Measurements from ENCODE around the gene IPO13. TPM values are rescaled to one million over a fixed set of nuclear protein-coding genes. Genes with fewer than 3 reads are reported as not detected.

The IPO13 gene
- total and polyA plus RNA-seq, 4 donors: 22.6 to 73.2 (median 52.8) TPM

GRCh38 chr1:44014365-44015104 is 67.8 kb downstream of the IPO13 start:
- Histone ChIP-seq H3K4me3 (ENCODE audit: low read depth, low read length) (peak overlapping the region; percentile 2), H3K27me3 (ENCODE audit: control insufficient read depth, insufficient read depth, low read length) (no peaks in the 10 kb centered on the region), H3K27ac (ENCODE audit: low read depth, low read length) (peak overlapping the region; percentile 94), H3K9me3 (ENCODE audit: control insufficient read depth, insufficient read depth, low read length) (no peaks in the 10 kb centered on the region), H3K36me3 (ENCODE audit: control insufficient read depth, insufficient read depth, low read length) (peaks cover 40% of the 10 kb centered on the region), H3K4me1 (ENCODE audit: control insufficient read depth, insufficient read depth, low read length) (peaks cover 95% of the 10 kb centered on the region)
- no peak for DNase-seq (ENCODE audit: low read depth in 4 of 6, low spot score in 6 of 6)
- WGBS (ENCODE audit: insufficient coverage): 53% methylated on average over 8 of the region's 8 CpGs

GRCh38 chr1:44015206-44015605 is 68.5 kb downstream of the IPO13 start:
- Histone ChIP-seq H3K4me3 (ENCODE audit: low read depth, low read length) (peak overlapping the region; percentile 2), H3K9me3 (ENCODE audit: control insufficient read depth, insufficient read depth, low read length) (no peaks in the 10 kb centered on the region), H3K36me3 (ENCODE audit: control insufficient read depth, insufficient read depth, low read length) (peaks cover 40% of the 10 kb centered on the region), H3K27ac (ENCODE audit: low read depth, low read length) (peak overlapping the region; percentile 94), H3K4me1 (ENCODE audit: control insufficient read depth, insufficient read depth, low read length) (peaks cover 95% of the 10 kb centered on the region), H3K27me3 (ENCODE audit: control insufficient read depth, insufficient read depth, low read length) (no peaks in the 10 kb centered on the region)
- 44% methylated on average over 2 of the region's 3 CpGs for WGBS (ENCODE audit: insufficient coverage)
- no peak for DNase-seq (ENCODE audit: low read depth in 4 of 6, low spot score in 6 of 6)

- no peaks in the 10 kb centered on the region for H3K27me3 ChIP-seq (ENCODE audit: control insufficient read depth, insufficient read depth, low read length)
Observed at GRCh38 chr1:44016041-44016889, 69.5 kb downstream of the IPO13 start.

GRCh38 chr1:44016890-44017400 is 70.2 kb downstream of the IPO13 start:
- peaks cover 95% of the 10 kb centered on the region for H3K4me1 ChIP-seq (ENCODE audit: control insufficient read depth, insufficient read depth, low read length)
- WGBS (ENCODE audit: insufficient coverage): 25% methylated on average over 13 of the region's 20 CpGs
- H3K27me3 ChIP-seq (ENCODE audit: control insufficient read depth, insufficient read depth, low read length): no peaks in the 10 kb centered on the region
- peak overlapping the region; percentile 14 for H3K4me3 ChIP-seq (ENCODE audit: low read depth, low read length)
- peaks cover 42% of the 10 kb centered on the region for H3K36me3 ChIP-seq (ENCODE audit: control insufficient read depth, insufficient read depth, low read length)
- H3K9me3 ChIP-seq (ENCODE audit: control insufficient read depth, insufficient read depth, low read length): no peaks in the 10 kb centered on the region
- peak overlapping the region; percentile 94 for H3K27ac ChIP-seq (ENCODE audit: low read depth, low read length)
- DNase-seq (ENCODE audit: low read depth in 4 of 6, low spot score in 6 of 6): peak in 2 of 6 donors; percentile 62 to 70

More at GRCh38 chr1:44016041-44016889, 69.5 kb downstream of the IPO13 start:
- no peaks in the 10 kb centered on the region for H3K9me3 ChIP-seq (ENCODE audit: control insufficient read depth, insufficient read depth, low read length)
- WGBS (ENCODE audit: insufficient coverage): 33% methylated on average over 18 of the region's 20 CpGs
- peaks cover 40% of the 10 kb centered on the region for H3K36me3 ChIP-seq (ENCODE audit: control insufficient read depth, insufficient read depth, low read length)
- peak in 3 of 6 donors; percentile 69 to 91 (median 80) for DNase-seq (ENCODE audit: low read depth in 4 of 6, low spot score in 6 of 6)
- H3K4me3 ChIP-seq (ENCODE audit: low read depth, low read length): peak overlapping the region; percentile 20
- peaks cover 95% of the 10 kb centered on the region for H3K4me1 ChIP-seq (ENCODE audit: control insufficient read depth, insufficient read depth, low read length)
- peak overlapping the region; percentile 94 for H3K27ac ChIP-seq (ENCODE audit: low read depth, low read length)

Other genes with a start within 250 kb of the IPO13 start
- 10 to 100 TPM; 29.6 to 39.5 TPM for gene ST3GAL3, start 239.4 kb upstream of the IPO13 start, total RNA-seq
- 10 to 100 TPM; 66.2 to 71.0 TPM for gene ST3GAL3, start 239.4 kb upstream of the IPO13 start, polyA plus RNA-seq (ENCODE audit: insufficient read length in 2 of 2)
- under 1 TPM in 1 of 2 donors, not detected in 1; 0.61 TPM for gene ARTN, start 13.1 kb upstream of the IPO13 start, total RNA-seq
- gene ARTN, start 13.1 kb upstream of the IPO13 start, polyA plus RNA-seq (ENCODE audit: insufficient read length in 2 of 2): 1 to 10 TPM; 1.9 to 3.2 TPM
- 10 to 100 TPM; 14.3 to 15.4 TPM for gene DPH2, start 23.1 kb downstream of the IPO13 start, total RNA-seq
- 10 to 100 TPM; 23.0 to 27.4 TPM for gene DPH2, start 23.1 kb downstream of the IPO13 start, polyA plus RNA-seq (ENCODE audit: insufficient read length in 2 of 2)
- gene ATP6V0B, start 28.0 kb downstream of the IPO13 start, total RNA-seq: 100 to 1,000 TPM; 170 to 173 TPM
- gene ATP6V0B, start 28.0 kb downstream of the IPO13 start, polyA plus RNA-seq (ENCODE audit: insufficient read length in 2 of 2): 100 to 1,000 TPM; 223 to 264 TPM
- gene B4GALT2, start 32.3 kb downstream of the IPO13 start, total RNA-seq: 10 to 100 TPM; 34.8 to 85.7 TPM
- 100 to 1,000 TPM; 134 to 139 TPM for gene B4GALT2, start 32.3 kb downstream of the IPO13 start, polyA plus RNA-seq (ENCODE audit: insufficient read length in 2 of 2)
- 10 to 100 TPM in 1 of 2 donors, 1 to 10 TPM in 1; 5.4 to 12.4 TPM for gene CCDC24, start 44.6 kb downstream of the IPO13 start, total RNA-seq
- 10 to 100 TPM; 18.2 to 25.6 TPM for gene CCDC24, start 44.6 kb downstream of the IPO13 start, polyA plus RNA-seq (ENCODE audit: insufficient read length in 2 of 2)
- 10 to 100 TPM; 21.9 to 22.3 TPM for gene SLC6A9, start 84.5 kb downstream of the IPO13 start, total RNA-seq
- gene SLC6A9, start 84.5 kb downstream of the IPO13 start, polyA plus RNA-seq (ENCODE audit: insufficient read length in 2 of 2): 100 to 1,000 TPM; 127 to 143 TPM
- gene KLF17, start 171.9 kb downstream of the IPO13 start, total RNA-seq: under 1 TPM; 0.17 to 0.69 TPM
- gene KLF17, start 171.9 kb downstream of the IPO13 start, polyA plus RNA-seq (ENCODE audit: insufficient read length in 2 of 2): under 1 TPM; 0.22 to 0.36 TPM
- gene KLF18, start 194.7 kb downstream of the IPO13 start, total RNA-seq: not detected
- not detected for gene KLF18, start 194.7 kb downstream of the IPO13 start, polyA plus RNA-seq (ENCODE audit: insufficient read length in 2 of 2)

All from spinal cord (tissue), 10 donors.